GM18505 (cell line): Measurements from ENCODE around the gene B4GALT4.
"Not testable (repeated sequence)": the region's sequence is repeated elsewhere in the genome, so short reads cannot be mapped to it uniquely, and the experiment has no call there.

Experiments
- ATAC-seq: cut with Tn5 transposase; IDR thresholded peaks from one replicate; pipeline ENCODE4 v1.9.1; 2021; ENCODE audit not compliant: unreplicated experiment
- POLR2A ChIP-seq: IDR thresholded peaks from 4 replicates; pipeline ENCODE4 v1.6.1; 2011; ENCODE audit warnings: borderline replicate concordance; ENCODE audit not compliant: insufficient read depth, insufficient read length; ENCODE audit errors: extremely low read depth

B4GALT4 gene

DNA sequence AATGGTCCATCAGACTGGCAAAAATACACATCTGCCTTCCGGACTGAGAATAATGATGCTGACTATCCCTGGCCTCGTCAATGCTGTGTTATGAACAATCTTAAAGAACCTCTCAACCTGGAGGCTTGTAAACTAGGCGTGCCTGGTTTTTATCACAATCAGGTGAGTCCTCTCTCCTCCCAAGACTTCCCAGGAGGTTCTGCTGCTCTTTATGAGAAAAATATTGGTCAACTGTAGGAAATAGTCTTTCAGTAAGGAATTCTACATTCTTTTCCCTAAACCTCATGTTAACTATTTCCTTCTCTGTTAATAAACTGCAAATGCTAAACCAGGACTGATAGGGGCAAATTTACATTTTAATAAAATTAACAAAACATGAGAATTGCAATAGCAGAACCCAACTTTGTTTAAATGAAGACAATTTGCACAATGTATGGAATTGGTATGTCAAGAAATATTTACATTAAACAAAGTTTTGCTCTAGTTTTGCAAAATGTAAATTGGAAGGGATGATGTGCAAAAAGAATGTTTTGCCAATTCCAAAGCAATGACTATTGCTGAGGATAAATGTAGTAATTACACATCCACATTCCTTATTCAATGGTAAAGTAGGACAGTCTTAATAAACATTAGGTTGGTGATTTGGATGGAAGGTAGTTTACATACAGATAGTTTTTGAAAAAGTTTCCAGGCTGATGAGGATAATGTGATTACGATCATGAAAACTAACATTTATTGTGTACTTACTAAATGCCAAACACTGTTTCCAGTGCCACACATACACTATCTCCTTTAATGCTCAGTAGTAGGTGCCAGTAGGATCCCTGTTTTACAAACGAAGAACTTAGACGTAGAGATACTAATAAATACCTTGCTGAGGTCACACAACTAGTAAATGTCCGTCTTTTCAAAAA is 46.2 kb downstream of the B4GALT4 start:
- no peak for ATAC-seq
- no peak for TF ChIP-seq POLR2A

- no peak for ATAC-seq
Observed at GRCh38 chr3:119191800-119192199, 48.9 kb downstream of the B4GALT4 start.

DNA sequence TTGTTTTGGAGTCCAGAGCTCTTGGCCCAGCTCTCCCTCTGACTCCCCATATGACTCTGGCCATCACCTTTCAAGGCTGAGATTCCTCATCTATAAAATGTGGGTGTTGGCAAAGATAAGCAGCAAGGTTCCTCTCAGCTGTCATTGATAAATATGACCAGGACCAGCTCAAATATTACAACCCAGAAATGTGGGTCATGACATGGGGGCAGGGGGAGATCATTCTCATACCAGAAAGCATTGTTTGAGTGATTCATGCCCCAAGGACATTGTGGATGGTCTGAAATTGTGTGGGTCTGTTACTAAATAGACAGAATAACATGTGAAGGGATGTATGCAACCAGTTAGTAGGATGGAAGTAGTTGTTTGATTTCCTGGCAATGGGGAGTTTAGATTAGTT is 53.4 kb downstream of the B4GALT4 start:
- ATAC-seq = no peak
- no peak for TF ChIP-seq POLR2A

More at GRCh38 chr3:119191800-119192199, 48.9 kb downstream of the B4GALT4 start:
- TF ChIP-seq POLR2A = no peak

DNA sequence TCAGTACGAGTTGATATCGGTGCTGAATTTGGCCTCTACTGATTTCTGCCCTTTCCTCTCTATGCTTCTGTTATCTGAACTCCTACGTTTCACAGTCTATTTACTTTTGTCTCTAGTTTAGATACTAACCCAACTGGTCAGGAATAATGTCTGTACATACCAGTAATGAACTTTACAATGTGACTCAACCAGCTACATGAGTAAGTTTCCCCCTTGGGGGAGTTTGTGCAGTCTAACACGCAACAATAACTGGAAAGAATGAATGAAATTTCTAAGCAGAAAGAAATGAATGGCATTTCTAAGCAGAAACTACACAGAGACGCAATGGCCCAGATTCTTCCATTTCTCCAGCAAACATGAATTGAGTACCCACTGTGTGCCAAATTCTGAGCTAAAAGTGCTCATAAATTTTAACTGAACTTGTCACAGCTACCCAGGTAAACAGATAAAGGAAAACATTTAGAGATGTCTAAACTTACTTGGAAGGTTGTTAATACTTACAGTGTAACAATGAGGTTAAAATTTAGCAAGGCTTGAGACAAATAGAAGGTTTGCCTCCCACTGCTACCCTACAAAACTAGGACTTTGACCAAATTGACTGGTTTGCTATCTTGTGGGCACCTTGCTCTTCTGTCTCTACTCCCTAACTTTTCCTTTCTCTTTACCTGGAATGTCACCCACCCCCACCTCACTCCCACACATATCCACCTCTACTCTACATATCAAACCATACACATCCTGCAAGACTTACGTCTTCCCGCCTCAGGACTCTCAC is 55.7 kb downstream of the B4GALT4 start:
- ATAC-seq = no peak
- TF ChIP-seq POLR2A = no peak

DNA sequence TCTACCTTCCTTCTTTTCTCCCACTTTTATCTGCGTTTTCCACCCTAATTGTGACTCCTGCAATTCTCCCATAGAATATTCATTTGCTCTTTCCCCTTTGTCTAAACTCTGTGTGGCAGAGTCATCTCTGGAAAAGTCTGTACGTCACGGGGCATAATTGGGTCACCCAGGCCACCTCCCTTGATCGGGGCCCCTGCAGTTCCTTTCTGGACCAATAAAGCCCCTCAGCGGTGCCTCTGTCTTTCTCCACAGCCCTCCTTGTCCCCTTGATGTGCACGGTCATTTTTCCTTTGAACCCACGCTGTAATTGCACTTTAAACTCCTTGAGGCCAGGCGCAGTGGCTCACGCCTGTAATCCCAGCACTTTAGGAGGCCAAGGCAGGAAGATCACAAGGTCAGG is 56.6 kb downstream of the B4GALT4 start:
- ATAC-seq = no peak
- TF ChIP-seq POLR2A = no peak

- ATAC-seq = no peak
- TF ChIP-seq POLR2A = no peak
Observed at GRCh38 chr3:119181765-119182164, 58.9 kb downstream of the B4GALT4 start.

DNA sequence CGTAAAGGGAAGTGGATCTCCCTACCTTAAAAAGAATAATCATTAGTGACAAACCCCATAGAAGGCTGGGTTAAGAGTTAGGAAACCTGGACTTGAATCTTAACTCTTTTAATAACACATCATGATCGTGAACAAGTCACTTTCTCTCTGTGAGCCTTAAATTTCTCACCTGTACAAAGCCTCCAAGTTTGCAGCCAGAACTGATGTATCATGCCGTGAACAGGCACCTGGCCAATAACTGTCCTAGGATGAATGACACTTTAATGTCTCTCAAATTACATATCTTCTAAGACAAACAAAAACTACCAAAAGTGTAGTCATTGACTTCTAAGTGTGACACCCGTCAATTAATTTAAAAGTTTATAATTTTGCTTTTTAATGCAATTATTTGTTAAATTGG is 63.4 kb downstream of the B4GALT4 start:
- ATAC-seq = no peak
- TF ChIP-seq POLR2A = no peak

DNA sequence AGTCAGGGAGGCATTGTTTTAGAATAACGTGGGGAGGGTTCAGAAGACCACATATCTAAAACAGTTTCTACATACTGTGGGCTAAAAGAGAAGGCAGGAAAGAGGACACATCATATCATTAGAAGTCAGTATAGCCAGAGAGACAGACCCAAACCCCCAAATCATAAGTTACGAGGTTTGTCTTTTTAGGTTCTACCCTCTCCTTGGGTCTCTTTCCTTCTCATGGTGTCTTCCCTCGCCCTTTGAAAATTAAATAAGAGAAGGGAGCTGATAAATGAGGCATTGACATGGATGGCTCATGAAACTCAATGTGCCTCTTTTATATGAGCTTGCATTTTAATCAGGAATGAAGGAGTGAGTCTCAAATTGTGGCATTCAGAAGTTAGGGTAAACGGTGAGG is 63.9 kb downstream of the B4GALT4 start:
- ATAC-seq = no peak

DNA sequence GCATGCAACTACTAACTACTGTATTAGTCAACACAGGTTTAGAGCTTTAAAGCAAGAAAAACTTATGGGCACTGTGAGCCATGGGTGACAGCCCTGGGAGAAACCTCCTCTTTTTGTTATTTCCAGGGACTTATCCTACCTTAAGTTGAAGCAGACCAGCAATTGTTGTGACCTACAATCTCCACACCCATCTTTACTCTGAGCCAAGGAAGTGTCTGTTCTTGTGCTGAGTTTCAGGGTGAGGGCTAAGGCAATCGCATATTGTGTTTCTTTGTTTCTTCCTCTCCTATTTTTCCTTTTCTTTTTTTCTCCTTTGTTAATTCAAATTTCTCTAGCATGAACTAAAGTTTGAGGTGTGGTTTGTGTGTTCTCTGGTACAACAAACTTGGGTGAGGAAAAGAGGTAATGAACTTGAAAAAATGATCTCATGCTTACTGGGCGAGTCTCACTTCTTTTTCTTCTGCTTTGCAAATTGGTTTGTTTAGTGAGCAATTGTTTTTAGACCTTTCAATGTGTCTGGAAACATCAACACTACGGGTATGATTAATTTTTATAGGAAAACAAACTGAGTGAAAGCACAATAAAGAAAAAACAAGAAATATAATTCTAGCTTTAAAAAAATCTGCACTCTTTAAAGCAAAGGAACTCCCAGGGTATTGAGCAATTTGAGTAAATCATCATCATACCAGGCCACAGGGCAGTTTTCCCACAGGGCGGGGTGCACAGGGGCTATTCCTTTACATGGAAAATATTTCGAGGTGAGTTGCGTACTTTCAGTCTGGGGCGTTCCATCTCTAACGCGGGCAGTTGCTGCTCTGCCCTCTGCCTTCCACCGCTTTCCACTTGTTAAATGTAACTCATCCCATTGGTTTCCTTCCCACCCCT is 64.6 kb downstream of the B4GALT4 start:
- ATAC-seq = no peak
- no peak for TF ChIP-seq POLR2A

More for the DNA sequence above, 63.9 kb downstream of the B4GALT4 start:
- TF ChIP-seq POLR2A = no peak

- no peak for TF ChIP-seq POLR2A
- ATAC-seq = no peak
Observed at GRCh38 chr3:119173325-119173724, 67.4 kb downstream of the B4GALT4 start, which contains the start of gene UPK1B. Gene UPK1B, plus strand, starts transcription at chr3:119173598. Its CDS starts 13,144 bp downstream, at chr3:119186742.

DNA sequence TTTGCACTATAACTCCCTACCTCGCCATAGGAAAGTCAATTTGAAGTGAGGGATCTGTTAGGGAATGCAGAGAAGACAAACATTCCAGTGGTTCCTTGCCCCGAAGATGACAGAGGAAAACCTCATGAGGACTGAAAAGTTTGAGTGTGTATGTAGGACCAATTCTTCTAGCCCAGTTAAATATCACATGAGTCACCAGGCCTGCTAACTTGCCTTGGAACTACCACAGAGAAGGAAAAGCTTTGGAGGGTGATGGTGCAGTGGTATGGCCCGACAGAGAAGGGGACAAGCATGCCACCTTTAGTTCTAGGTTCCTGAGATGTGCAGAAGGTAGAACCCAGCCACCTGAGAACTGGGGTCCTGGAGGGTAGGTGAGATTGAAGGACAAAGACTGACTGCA is 69.9 kb downstream of the B4GALT4 start:
- no peak for ATAC-seq

DNA sequence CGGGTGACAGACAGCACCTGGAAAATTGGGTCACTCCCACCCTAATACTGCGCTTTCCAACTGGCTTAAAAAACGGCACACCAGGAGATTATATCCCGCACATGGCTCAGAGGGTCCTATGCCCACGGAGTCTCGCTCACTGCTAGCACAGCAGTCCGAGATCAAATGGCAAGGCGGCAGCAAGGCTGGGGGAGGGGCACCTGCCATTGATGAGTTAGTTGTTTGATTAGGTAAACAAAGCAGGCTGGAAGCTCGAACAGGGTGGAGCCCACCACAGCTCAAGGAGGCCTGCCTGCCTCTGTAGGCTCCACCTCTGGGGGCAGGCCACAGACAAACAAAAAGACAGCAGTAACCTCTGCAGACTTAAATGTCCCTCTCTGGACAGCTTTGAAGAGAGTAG is 75.9 kb downstream of the B4GALT4 start:
- not testable (repeated sequence) for ATAC-seq

More for the DNA sequence above, 69.9 kb downstream of the B4GALT4 start:
- TF ChIP-seq POLR2A = no peak
